A375 (cell line): Measurements from ENCODE around the gene HIKESHI. TPM values are rescaled to one million over a fixed set of nuclear protein-coding genes. Genes with fewer than 3 reads are reported as not detected.

Source experiments
- small RNA-seq: library from RNA; depleted of rRNA; stranded (forward); fragments of <200 nt; gene quantifications from one replicate; pipeline ENCODE3, GENCODE V24; 2014
- total RNA-seq: library from RNA; depleted of rRNA; stranded (reverse); fragments of >200 nt; shearing (Covaris generic); gene quantifications from 2 replicates; pipeline ENCODE4 v1.2.3, GENCODE V29; 2014; rRNA removed

HIKESHI gene, protein sequence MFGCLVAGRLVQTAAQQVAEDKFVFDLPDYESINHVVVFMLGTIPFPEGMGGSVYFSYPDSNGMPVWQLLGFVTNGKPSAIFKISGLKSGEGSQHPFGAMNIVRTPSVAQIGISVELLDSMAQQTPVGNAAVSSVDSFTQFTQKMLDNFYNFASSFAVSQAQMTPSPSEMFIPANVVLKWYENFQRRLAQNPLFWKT
- 33.2 and 34.5 TPM in 2 replicates for total RNA-seq

DNA sequence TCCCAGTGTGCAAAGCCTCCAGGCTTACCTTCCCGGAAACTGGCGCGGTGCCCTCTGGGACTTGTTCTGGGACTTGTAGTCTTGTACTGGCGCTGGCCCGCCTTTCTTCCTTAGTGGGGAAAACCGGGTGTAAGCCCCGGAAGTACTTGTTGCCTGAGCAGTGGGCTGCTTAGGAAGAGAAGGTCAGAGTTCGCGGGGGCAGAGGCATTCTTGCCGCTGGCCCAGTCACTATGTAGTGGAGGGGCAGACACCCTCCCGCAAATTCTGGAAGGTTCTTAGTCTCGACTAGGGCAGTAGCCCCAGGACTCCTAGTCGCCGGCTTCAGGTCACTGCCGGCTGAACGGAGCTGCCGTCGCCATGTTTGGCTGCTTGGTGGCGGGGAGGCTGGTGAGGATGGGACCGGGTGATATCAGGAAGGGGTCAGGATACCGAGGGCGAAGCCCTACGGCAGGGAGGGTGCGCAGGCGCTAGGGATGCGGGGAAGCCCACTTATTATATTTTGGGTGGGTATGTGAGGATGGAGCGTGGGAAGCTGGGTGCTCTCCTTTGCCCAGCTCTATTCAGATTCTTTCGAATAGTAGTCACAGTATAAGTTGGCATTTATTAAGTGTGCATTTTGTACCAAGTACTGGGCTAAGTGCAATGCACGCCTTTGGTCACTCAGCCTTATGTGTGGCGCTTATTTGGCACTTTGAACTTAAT, at the start of gene HIKESHI:
Gene HIKESHI, plus strand, starts transcription at position 149 of the 702 bp plus-strand sequence. Its CDS starts 209 bp downstream, at position 358.

DNA sequence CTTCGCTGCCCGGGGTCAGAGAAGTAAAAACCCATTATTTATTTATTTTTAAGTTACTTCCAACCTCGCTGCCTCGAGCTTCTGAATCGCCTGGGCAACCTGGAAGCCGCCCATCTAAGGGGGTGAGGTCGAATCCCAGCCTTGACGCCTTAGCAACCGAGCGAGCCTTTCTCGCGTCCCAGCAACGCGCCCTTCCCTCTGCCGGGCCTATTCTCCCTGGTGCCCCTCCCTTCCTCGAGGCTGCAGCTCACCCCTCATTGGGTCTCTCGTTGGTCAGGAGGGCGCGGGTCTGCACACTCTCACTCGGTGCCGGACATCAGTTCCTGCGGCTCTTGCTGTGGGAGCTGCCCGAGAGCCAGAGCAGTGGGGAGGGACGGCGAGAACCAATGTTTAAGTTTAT, 72.5 kb downstream of the HIKESHI start, which contains the start of gene CCDC81:
Gene CCDC81, plus strand, starts transcription at position 302 of the 400 bp plus-strand sequence. CDS start 277 bp downstream, outside the sequence.

Small RNA genes lying within 50 kb of the gene (small RNA-seq; reads per million reads assigned to genes)
- not detected for gene RN7SL225P

Other genes starting within 250 kb of the HIKESHI start
- gene PICALM, start 233.2 kb upstream of the HIKESHI start, total RNA-seq, result 88.0 and 95.7 TPM in 2 replicates
- 27.5 and 33.4 TPM in 2 replicates for gene EED, start 57.5 kb upstream of the HIKESHI start, total RNA-seq
- 0.19 and 0.40 TPM in 2 replicates for gene CCDC81, start 72.6 kb downstream of the HIKESHI start, total RNA-seq